ENCODE results near the gene PRDM4. TPM values are rescaled to one million over a fixed set of nuclear protein-coding genes. Genes with fewer than 3 reads are reported as not detected.
A peak's percentile ranks its signal among the peaks of the same experiment; 100 is the strongest.

The PRDM4 gene
- total and polyA plus RNA-seq, 2 donors = 10.5 to 12.8 TPM

GRCh38 chr12:107791465-107792089 lies 30.6 kb upstream of the PRDM4 start:
- 84% methylated on average over 1 of the region's 1 CpG for WGBS
- Histone ChIP-seq H3K36me3 (ENCODE audit: control insufficient read depth in 2 of 2, insufficient read depth in 2 of 2, low read length in 1 of 2) (no peaks in the 10 kb centered on the region), H3K27ac (ENCODE audit: low read depth in 1 of 2, low read length in 1 of 2) (no peak overlapping the region), H3K27me3 (ENCODE audit: control insufficient read depth in 2 of 2, insufficient read depth in 1 of 2, low read length in 1 of 2) (no peaks in the 10 kb centered on the region), H3K4me1 (ENCODE audit: control insufficient read depth in 2 of 2, insufficient read depth in 2 of 2, low read length in 2 of 2) (no peaks in the 10 kb centered on the region), H3K9me3 (ENCODE audit: control insufficient read depth in 2 of 2, insufficient read depth in 1 of 2, low read length in 1 of 2) (no peaks in the 10 kb centered on the region), H3K4me3 (ENCODE audit: low read length in 2 of 2) (no peak overlapping the region)
- DNase-seq (ENCODE audit: low read depth in 6 of 9, low spot score in 9 of 9) = no peak

GRCh38 chr12:107788690-107789458 lies 27.9 kb upstream of the PRDM4 start:
- H3K4me3 ChIP-seq (ENCODE audit: low read length in 2 of 2) = no peak overlapping the region
- H3K4me1 ChIP-seq (ENCODE audit: control insufficient read depth in 2 of 2, insufficient read depth in 2 of 2, low read length in 2 of 2) = no peaks in the 10 kb centered on the region
- no peaks in the 10 kb centered on the region for H3K36me3 ChIP-seq (ENCODE audit: control insufficient read depth in 2 of 2, insufficient read depth in 2 of 2, low read length in 1 of 2)
- no peak overlapping the region for H3K27ac ChIP-seq (ENCODE audit: low read depth in 1 of 2, low read length in 1 of 2)
- DNase-seq (ENCODE audit: low read depth in 6 of 9, low spot score in 9 of 9) = no peak
- H3K27me3 ChIP-seq (ENCODE audit: control insufficient read depth in 2 of 2, insufficient read depth in 1 of 2, low read length in 1 of 2) = no peaks in the 10 kb centered on the region
- 95% methylated on average over 17 of the region's 17 CpGs for WGBS
- no peaks in the 10 kb centered on the region for H3K9me3 ChIP-seq (ENCODE audit: control insufficient read depth in 2 of 2, insufficient read depth in 1 of 2, low read length in 1 of 2)

- DNase-seq (ENCODE audit: low read depth in 6 of 9, low spot score in 9 of 9) = no peak
- Histone ChIP-seq H3K4me1 (ENCODE audit: control insufficient read depth in 2 of 2, insufficient read depth in 2 of 2, low read length in 2 of 2) (no peaks in the 10 kb centered on the region), H3K36me3 (ENCODE audit: control insufficient read depth in 2 of 2, insufficient read depth in 2 of 2, low read length in 1 of 2) (no peaks in the 10 kb centered on the region), H3K4me3 (ENCODE audit: low read length in 2 of 2) (no peak overlapping the region), H3K27ac (ENCODE audit: low read depth in 1 of 2, low read length in 1 of 2) (no peak overlapping the region), H3K27me3 (ENCODE audit: control insufficient read depth in 2 of 2, insufficient read depth in 1 of 2, low read length in 1 of 2) (no peaks in the 10 kb centered on the region), H3K9me3 (ENCODE audit: control insufficient read depth in 2 of 2, insufficient read depth in 1 of 2, low read length in 1 of 2) (no peaks in the 10 kb centered on the region)
- 98% methylated on average over 2 of the region's 2 CpGs for WGBS
Measured at GRCh38 chr12:107788281-107788680, 27.3 kb upstream of the PRDM4 start.

- Histone ChIP-seq H3K9me3 (ENCODE audit: control insufficient read depth in 2 of 2, insufficient read depth in 1 of 2, low read length in 1 of 2) (no peaks in the 10 kb centered on the region), H3K4me1 (ENCODE audit: control insufficient read depth in 2 of 2, insufficient read depth in 2 of 2, low read length in 2 of 2) (no peaks in the 10 kb centered on the region), H3K27ac (ENCODE audit: low read depth in 1 of 2, low read length in 1 of 2) (no peak overlapping the region), H3K4me3 (ENCODE audit: low read length in 2 of 2) (no peak overlapping the region), H3K36me3 (ENCODE audit: control insufficient read depth in 2 of 2, insufficient read depth in 2 of 2, low read length in 1 of 2) (no peaks in the 10 kb centered on the region), H3K27me3 (ENCODE audit: control insufficient read depth in 2 of 2, insufficient read depth in 1 of 2, low read length in 1 of 2) (peaks cover 0 to 11% of the 10 kb centered on the region in 2 donors)
- WGBS = 51% methylated on average over 6 of the region's 6 CpGs
- no peak for DNase-seq (ENCODE audit: low read depth in 6 of 9, low spot score in 9 of 9)
Measured at GRCh38 chr12:107783406-107784376, 22.8 kb upstream of the PRDM4 start.

GRCh38 chr12:107782067-107782466 lies 21.1 kb upstream of the PRDM4 start:
- DNase-seq (ENCODE audit: low read depth in 6 of 9, low spot score in 9 of 9) = no peak
- H3K4me1 ChIP-seq (ENCODE audit: control insufficient read depth in 2 of 2, insufficient read depth in 2 of 2, low read length in 2 of 2) = no peaks in the 10 kb centered on the region
- H3K27me3 ChIP-seq (ENCODE audit: control insufficient read depth in 2 of 2, insufficient read depth in 1 of 2, low read length in 1 of 2) = peaks cover 5 to 28% of the 10 kb centered on the region in 2 donors
- no peak overlapping the region for H3K27ac ChIP-seq (ENCODE audit: low read depth in 1 of 2, low read length in 1 of 2)
- no peaks in the 10 kb centered on the region for H3K36me3 ChIP-seq (ENCODE audit: control insufficient read depth in 2 of 2, insufficient read depth in 2 of 2, low read length in 1 of 2)
- no peaks in the 10 kb centered on the region for H3K9me3 ChIP-seq (ENCODE audit: control insufficient read depth in 2 of 2, insufficient read depth in 1 of 2, low read length in 1 of 2)
- H3K4me3 ChIP-seq (ENCODE audit: low read length in 2 of 2) = no peak overlapping the region
- whole genome bisulfite sequencing = 97% methylated on average over 2 of the region's 2 CpGs

GRCh38 chr12:107780298-107780697 lies 19.4 kb upstream of the PRDM4 start:
- WGBS = 95% methylated on average over 1 of the region's 1 CpG
- Histone ChIP-seq H3K9me3 (ENCODE audit: control insufficient read depth in 2 of 2, insufficient read depth in 1 of 2, low read length in 1 of 2) (no peaks in the 10 kb centered on the region), H3K27me3 (ENCODE audit: control insufficient read depth in 2 of 2, insufficient read depth in 1 of 2, low read length in 1 of 2) (peaks cover 21 to 45% of the 10 kb centered on the region in 2 donors), H3K36me3 (ENCODE audit: control insufficient read depth in 2 of 2, insufficient read depth in 2 of 2, low read length in 1 of 2) (no peaks in the 10 kb centered on the region), H3K27ac (ENCODE audit: low read depth in 1 of 2, low read length in 1 of 2) (peak overlapping the region in 1 of 2 donors; percentile 18), H3K4me3 (ENCODE audit: low read length in 2 of 2) (no peak overlapping the region), H3K4me1 (ENCODE audit: control insufficient read depth in 2 of 2, insufficient read depth in 2 of 2, low read length in 2 of 2) (no peaks in the 10 kb centered on the region)
- no peak for DNase-seq (ENCODE audit: low read depth in 6 of 9, low spot score in 9 of 9)

DNA sequence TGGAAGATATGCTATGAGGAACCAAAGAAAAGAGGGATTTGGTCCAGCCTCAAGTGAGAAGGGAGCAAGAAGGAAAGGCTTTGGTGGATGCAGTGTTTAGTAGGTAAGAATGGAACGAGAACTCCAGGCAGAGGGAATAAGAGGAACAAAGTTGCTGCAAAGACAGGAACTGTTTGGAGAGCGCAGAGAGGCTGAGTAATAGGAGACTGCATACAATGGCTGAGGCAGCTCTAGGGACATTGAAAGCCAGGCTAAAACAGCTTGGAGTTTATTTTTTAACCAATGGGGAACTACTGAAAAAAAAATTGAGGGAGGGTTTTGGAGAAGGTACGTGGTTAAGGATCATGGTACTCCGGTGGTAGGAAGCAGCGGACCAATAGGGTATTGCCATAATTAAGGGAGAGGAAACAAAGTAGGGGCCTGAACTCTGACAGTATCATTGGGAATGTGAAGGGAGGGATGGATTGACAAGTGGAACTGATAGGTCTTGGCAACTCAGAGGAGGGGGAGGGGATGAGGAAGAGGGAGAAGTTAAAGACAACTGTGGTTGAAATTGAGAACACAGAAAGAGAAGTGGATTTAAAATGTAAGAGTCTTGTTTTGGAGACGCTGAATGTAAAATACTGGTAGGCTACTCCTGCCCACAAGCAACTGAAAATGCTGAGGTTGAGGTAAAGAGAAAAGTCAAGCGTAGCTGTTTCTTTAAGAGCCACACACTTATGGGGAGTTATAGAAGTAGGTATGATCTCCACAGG lies 18.3 kb upstream of the PRDM4 start:
- no peaks in the 10 kb centered on the region for H3K36me3 ChIP-seq (ENCODE audit: control insufficient read depth in 2 of 2, insufficient read depth in 2 of 2, low read length in 1 of 2)
- no peaks in the 10 kb centered on the region for H3K9me3 ChIP-seq (ENCODE audit: control insufficient read depth in 2 of 2, insufficient read depth in 1 of 2, low read length in 1 of 2)
- WGBS = 67% methylated on average over 7 of the region's 7 CpGs
- H3K4me3 ChIP-seq (ENCODE audit: low read length in 2 of 2) = no peak overlapping the region
- H3K27ac ChIP-seq (ENCODE audit: low read depth in 1 of 2, low read length in 1 of 2) = no peak overlapping the region
- peaks cover 7 to 9% of the 10 kb centered on the region in 2 donors for H3K4me1 ChIP-seq (ENCODE audit: control insufficient read depth in 2 of 2, insufficient read depth in 2 of 2, low read length in 2 of 2)
- peak in 1 of 9 donors; percentile 22 for DNase-seq (ENCODE audit: low read depth in 6 of 9, low spot score in 9 of 9)
- peaks cover 26 to 56% of the 10 kb centered on the region in 2 donors for H3K27me3 ChIP-seq (ENCODE audit: control insufficient read depth in 2 of 2, insufficient read depth in 1 of 2, low read length in 1 of 2)

- H3K27ac ChIP-seq (ENCODE audit: low read depth in 1 of 2, low read length in 1 of 2) = no peak overlapping the region
- 78% methylated on average over 11 of the region's 11 CpGs for WGBS
Measured at GRCh38 chr12:107778383-107779025, 17.6 kb upstream of the PRDM4 start.

More at GRCh38 chr12:107778383-107779025, 17.6 kb upstream of the PRDM4 start:
- Histone ChIP-seq H3K4me3 (ENCODE audit: low read length in 2 of 2) (no peak overlapping the region), H3K36me3 (ENCODE audit: control insufficient read depth in 2 of 2, insufficient read depth in 2 of 2, low read length in 1 of 2) (no peaks in the 10 kb centered on the region), H3K9me3 (ENCODE audit: control insufficient read depth in 2 of 2, insufficient read depth in 1 of 2, low read length in 1 of 2) (no peaks in the 10 kb centered on the region), H3K27me3 (ENCODE audit: control insufficient read depth in 2 of 2, insufficient read depth in 1 of 2, low read length in 1 of 2) (peaks cover 29 to 62% of the 10 kb centered on the region in 2 donors), H3K4me1 (ENCODE audit: control insufficient read depth in 2 of 2, insufficient read depth in 2 of 2, low read length in 2 of 2) (peaks cover 9 to 10% of the 10 kb centered on the region in 2 donors)
- peak in 1 of 9 donors; percentile 17 for DNase-seq (ENCODE audit: low read depth in 6 of 9, low spot score in 9 of 9)
